A549 (cell line): ENCODE results near the gene THADA. TPM values are rescaled to one million over a fixed set of nuclear protein-coding genes. Genes with fewer than 3 reads are reported as not detected.

Experiments used
- ATAC-seq, 2 experiments: fragments of 200-7000 bp in 1 of 2; fragments of >200 bp in 1 of 2; cut with Nextera tagmentation in 1 of 2; cut with Tn5 transposase in 1 of 2; 3 replicates each; pipeline versions ENCODE4 v1.8.0 to v1.9.1; 2018 to 2020; ENCODE audit warnings: mild to moderate bottlenecking in 1 of 2, moderate library complexity in 1 of 2
- CTCF ChIA-PET: fragments of 300-600 bp; sonication (Branson Sonifier 250); formaldehyde crosslinking; extraction: SDS; loops from one replicate; lab custom pipeline; 2021; ENCODE audit warnings: antibody characterized with exemption, inconsistent platforms; lab: Yijun Ruan, JAX
- POLR2A ChIA-PET: fragments of 350-600 bp; formaldehyde crosslinking; extraction: SDS; loops from one replicate; lab custom pipeline; 2021; ENCODE audit warnings: antibody characterized with exemption, inconsistent platforms; lab: Yijun Ruan, JAX
- DNase-seq, 2 experiments: peaks; one replicate each; pipeline versions ENCODE4 v3.0.0 to v3.0.0-alpha.2; 2011 to 2016; ENCODE audit warnings: low read depth in 1 of 2, low spot score in 1 of 2
- FAIRE-seq: peaks from 2 replicates; lab custom pipeline; 2011; peaks lifted over from hg19 to GRCh38; lab: Jason Lieb, UNC
- H3K27ac ChIP-seq, 2 experiments: fragments of >200 bp; sonication (Bioruptor Twin); formaldehyde crosslinking; 3 replicates each; pipeline ENCODE4 v1.5.1; 2016 to 2017
- H3K4me1 ChIP-seq: fragments of >200 bp; sonication (Bioruptor Twin); formaldehyde crosslinking; 3 replicates; pipeline ENCODE4 v1.6.1; 2016
- H3K4me2 ChIP-seq: fragments of >200 bp; sonication (Bioruptor Twin); formaldehyde crosslinking; 3 replicates; pipeline ENCODE4 v1.6.1; 2016
- H3K4me3 ChIP-seq: fragments of >200 bp; sonication (Bioruptor Twin); formaldehyde crosslinking; 3 replicates; pipeline ENCODE4 v1.5.1; 2016
- H3K9me3 ChIP-seq: fragments of >200 bp; sonication (Bioruptor Twin); formaldehyde crosslinking; 3 replicates; pipeline ENCODE4 v1.6.1; 2016
- ATOH8 ChIP-seq: fragments of 250-450 bp; sonication (Bioruptor Pico); IDR thresholded peaks from 2 replicates; pipeline ENCODE4 v1.5.0; 2020; ENCODE audit warnings: low read depth, mild to moderate bottlenecking, moderate library complexity
- CEBPB ChIP-seq, 2 experiments: fragments of >200 bp in 1 of 2; sonication (Bioruptor Twin) in 1 of 2; formaldehyde crosslinking in 1 of 2; IDR thresholded peaks; 2 replicates each; pipeline ENCODE4 v1.6.1; 2012 to 2016
- CHD4 ChIP-seq: fragments of 200-600 bp; sonication (generic); IDR thresholded peaks from 2 replicates; pipeline ENCODE4 v1.6.1; 2016; ENCODE audit warnings: antibody characterized with exemption, mild to moderate bottlenecking, borderline replicate concordance
- CTCF ChIP-seq: fragments of >200 bp; sonication (Bioruptor Twin); formaldehyde crosslinking; IDR thresholded peaks from 3 replicates; pipeline ENCODE4 v1.5.1; 2016
- ESRRA ChIP-seq: fragments of 150-350 bp; IDR thresholded peaks from 2 replicates; pipeline ENCODE4 v1.6.1; 2014; ENCODE audit warnings: mild to moderate bottlenecking, low read length, borderline replicate concordance
- FOSB ChIP-seq: fragments of 250-450 bp; sonication (Bioruptor Pico); IDR thresholded peaks from 2 replicates; pipeline ENCODE4 v1.5.0; 2020; ENCODE audit warnings: mild to moderate bottlenecking, moderate library complexity
- GATA3 ChIP-seq: IDR thresholded peaks from 2 replicates; pipeline ENCODE4 v1.6.1; 2012; ENCODE audit warnings: borderline replicate concordance
- HOXB5 ChIP-seq: fragments of 250-450 bp; sonication (Bioruptor Pico); IDR thresholded peaks from 2 replicates; pipeline ENCODE4 v1.5.0; 2020; ENCODE audit warnings: mild to moderate bottlenecking, moderate library complexity
- JUN ChIP-seq, 2 experiments: fragments of >200 bp; sonication (Bioruptor Twin); formaldehyde crosslinking; IDR thresholded peaks; 2 replicates in 1 of 2; 3 replicates in 1 of 2; pipeline ENCODE4 v1.6.1; 2016 to 2017
- JUNB ChIP-seq: fragments of >200 bp; sonication (Bioruptor Twin); formaldehyde crosslinking; IDR thresholded peaks from 2 replicates; pipeline ENCODE4 v1.6.1; 2016
- PBX3 ChIP-seq: IDR thresholded peaks from 2 replicates; pipeline ENCODE4 v1.6.1; 2012
- POLR2A ChIP-seq: IDR thresholded peaks from 2 replicates; pipeline ENCODE4 v1.6.1; 2012; ENCODE audit warnings: mild to moderate bottlenecking, low read length
- RAD21 ChIP-seq, 2 experiments: fragments of >200 bp in 1 of 2; sonication (Bioruptor Twin) in 1 of 2; formaldehyde crosslinking in 1 of 2; IDR thresholded peaks in 1 of 2; conservative IDR thresholded peaks in 1 of 2; 2 replicates in 1 of 2; 3 replicates in 1 of 2; pipeline ENCODE4 v1.6.1; 2012 to 2018; ENCODE audit warnings: inconsistent platforms in 1 of 2
- RCOR1 ChIP-seq: fragments of 150-350 bp; IDR thresholded peaks from 2 replicates; pipeline ENCODE4 v1.6.1; 2014; ENCODE audit warnings: antibody characterized with exemption, low read length, low read depth
- RNF2 ChIP-seq: fragments of 200-600 bp; sonication (generic); IDR thresholded peaks from 2 replicates; pipeline ENCODE4 v1.6.1; 2016; ENCODE audit warnings: low read depth, mild to moderate bottlenecking, antibody characterized with exemption, moderate library complexity, borderline replicate concordance
- TFCP2L1 ChIP-seq: fragments of 250-450 bp; sonication (Bioruptor Pico); IDR thresholded peaks from 2 replicates; pipeline ENCODE4 v1.5.0; 2021; ENCODE audit warnings: mild to moderate bottlenecking
- USF2 ChIP-seq: fragments of 450-650 bp; IDR thresholded peaks from 2 replicates; pipeline ENCODE4 v1.6.1; 2014; ENCODE audit warnings: antibody characterized with exemption
- ZC3H11A ChIP-seq: fragments of 450-650 bp; IDR thresholded peaks from 2 replicates; pipeline ENCODE4 v1.6.1; 2014; ENCODE audit warnings: antibody characterized with exemption, mild to moderate bottlenecking
- ZFP36 ChIP-seq: fragments of 450-650 bp; IDR thresholded peaks from 2 replicates; pipeline ENCODE4 v1.6.1; 2014; ENCODE audit warnings: borderline replicate concordance; ENCODE audit not compliant: partially characterized antibody
- WGBS: methylation state at CpG from one replicate; pipeline ENCODE4 v1.1.6; 2017; ENCODE audit errors: missing lambda C conversion rate; 5-methylcytosine and 5-hydroxymethylcytosine counted together
- polyA plus RNA-seq, 4 experiments: library from polyadenylated mRNA; depleted of rRNA in 3 of 4; stranded (reverse); fragments of >200 nt; fragmentation: RNase III in 1 of 4; extraction: RNeasy Plus Mini Kit Qiagen cat#74134 plus additional on column Dnase treatment in 1 of 4; gene quantifications; 2 replicates in 3 of 4; 3 replicates in 1 of 4; pipeline ENCODE4 v1.2.3, GENCODE V29; 2011 to 2017

The THADA gene
- polyA plus RNA-seq, 2 of the 4 experiments (the other 2 are of a cell fraction): 21.8 to 37.9 TPM

- 91% methylated on average over 3 of the region's 3 CpGs for WGBS
- ChIA-PET POLR2A (no interaction called here), CTCF (no interaction called here)
- H3K4me1 ChIP-seq: no peaks in the 10 kb centered on the region
- ATAC-seq (no peak), DNase-seq (no peak), FAIRE-seq (no peak)
- no peak overlapping the region for H3K4me3 ChIP-seq
- H3K4me2 ChIP-seq: no peak overlapping the region
- no peaks in the 10 kb centered on the region for H3K9me3 ChIP-seq
- H3K27ac ChIP-seq: no peak overlapping the region
- TF ChIP-seq TFCP2L1 (no peak), RAD21 (conservative IDR thresholded peaks at IDR 0.05 in 1 of 2, IDR thresholded peaks at IDR 0.05 in 1 of 2) (no peak), CEBPB (IDR thresholded peaks at IDR 0.05) (no peak), CHD4 (no peak)
Observed at GRCh38 chr2:43531251-43531650, 64.6 kb downstream of the THADA start.

- no peak for TF ChIP-seq PBX3
- TF ChIP-seq USF2: no peak
- TF ChIP-seq FOSB (CRISPR knock-in tag): no peak
- TF ChIP-seq RNF2: no peak
- TF ChIP-seq ATOH8 (CRISPR knock-in tag): no peak
- no peak for TF ChIP-seq ZFP36
- TF ChIP-seq CEBPB (IDR thresholded peaks at IDR 0.05): no peak
- no peak for TF ChIP-seq ESRRA
- no peak for TF ChIP-seq POLR2A
- TF ChIP-seq JUN (IDR thresholded peaks at IDR 0.05): no peak
- TF ChIP-seq RCOR1: no peak
- no peak for TF ChIP-seq JUNB
- TF ChIP-seq HOXB5 (CRISPR knock-in tag): no peak
- no peak overlapping the region for H3K27ac ChIP-seq
- DNase-seq (no peak), ATAC-seq (no peak), FAIRE-seq (no peak)
- no peaks in the 10 kb centered on the region for H3K4me1 ChIP-seq
- CTCF ChIA-PET: interaction anchor here (0.7 to 0.9 kb wide), 2 partner anchors 51 to 996 kb away, joined by 3 read pairs; no protein-coding TSS in a partner anchor
- no peak overlapping the region for H3K4me2 ChIP-seq
- no peak overlapping the region for H3K4me3 ChIP-seq
- POLR2A ChIA-PET: no interaction called here
- H3K9me3 ChIP-seq: no peaks in the 10 kb centered on the region
Observed at GRCh38 chr2:43526994-43527393, 68.8 kb downstream of the THADA start.

- DNase-seq (no peak), ATAC-seq (no peak), FAIRE-seq (no peak)
- POLR2A ChIA-PET: no interaction called here
- Histone ChIP-seq H3K4me1 (peaks cover under 1% of the 10 kb centered on the region; the same call in 2 of the 3 replicates), H3K4me3 (no peak overlapping the region), H3K27ac (no peak overlapping the region), H3K9me3 (no peaks in the 10 kb centered on the region), H3K4me2 (no peak overlapping the region)
- CTCF ChIA-PET: interaction anchor here (1.2 kb wide), 1 partner anchor 41 kb away, joined by 5 read pairs; no protein-coding TSS in a partner anchor
- TF ChIP-seq CHD4: no peak
- TF ChIP-seq ZC3H11A: no peak
- TF ChIP-seq PBX3: no peak
- no peak for TF ChIP-seq GATA3
- TF ChIP-seq CTCF: no peak
- WGBS: 100% methylated on average over 1 of the region's 1 CpG
Observed at GRCh38 chr2:43525506-43525905, 70.3 kb downstream of the THADA start.
